Muscle of arm (tissue), 12 donors: ENCODE measurements around the gene S100A4. TPM values are rescaled to one million over a fixed set of nuclear protein-coding genes. Genes with fewer than 3 reads are reported as not detected.

Source experiments
- DNase-seq: peaks from one replicate; pipeline ENCODE4 v3.0.0-alpha.2; 2013
- polyA plus RNA-seq, 12 donors: library from polyadenylated mRNA; unstranded; fragments of 120-200 nt; gene quantifications; one replicate each; pipeline ENCODE4 v1.2.1, GENCODE V29; 2013; ENCODE audit not compliant: insufficient read length in 12 of 12

S100A4 gene
- polyA plus RNA-seq, 12 donors: 113 to 274 (median 192) TPM; not detected in 1

- no peak for DNase-seq
These were observed 31.9 kb downstream of the S100A4 start for GRCh38 chr1:153513666-153514065.

DNA sequence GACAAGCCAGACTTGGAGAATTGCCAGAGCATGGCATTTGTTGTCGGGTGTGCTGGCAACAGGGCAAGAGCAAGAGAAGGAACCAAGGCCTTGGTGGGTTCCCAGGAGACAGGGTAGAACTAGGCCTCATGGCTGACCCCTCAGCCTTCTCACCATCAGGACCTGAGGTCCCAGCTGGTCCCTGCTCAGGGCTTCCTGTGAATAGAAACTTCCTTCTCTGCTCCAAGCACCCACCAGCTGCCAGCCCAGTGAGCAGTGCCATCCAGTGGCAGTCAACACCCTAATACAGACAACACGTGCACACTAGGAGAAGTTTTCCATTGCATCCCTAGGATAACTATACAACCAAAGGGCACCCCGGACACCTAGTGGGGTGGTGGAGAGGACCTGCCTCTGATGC is 32.6 kb downstream of the S100A4 start:
- DNase-seq: no peak

DNA sequence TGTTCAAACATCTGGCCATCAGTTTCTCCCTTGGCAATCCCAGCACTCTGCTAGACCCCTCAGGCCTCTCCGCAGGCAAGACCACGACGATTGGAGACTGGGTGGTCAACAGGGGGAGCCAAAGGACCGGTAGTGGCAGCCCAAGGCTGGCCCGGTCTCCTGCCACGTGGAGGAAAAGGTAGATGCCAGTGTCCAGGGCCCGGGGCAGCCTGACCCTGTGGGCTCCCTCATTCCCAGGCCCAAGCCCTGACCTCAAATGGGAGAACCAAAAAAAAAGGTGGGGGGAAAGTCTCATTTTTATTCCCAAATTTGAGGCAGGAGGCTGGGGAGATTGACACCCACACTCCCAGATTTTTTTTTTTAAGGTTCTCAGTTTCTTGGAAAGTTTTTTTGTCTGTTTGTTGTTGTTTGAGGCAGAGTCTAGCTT is 34.6 kb downstream of the S100A4 start:
- DNase-seq: peak; percentile 84

GRCh38 chr1:153509729-153510354 is 35.8 kb downstream of the S100A4 start:
- DNase-seq: no peak

GRCh38 chr1:153509036-153509435 is 36.6 kb downstream of the S100A4 start:
- DNase-seq: no peak

DNA sequence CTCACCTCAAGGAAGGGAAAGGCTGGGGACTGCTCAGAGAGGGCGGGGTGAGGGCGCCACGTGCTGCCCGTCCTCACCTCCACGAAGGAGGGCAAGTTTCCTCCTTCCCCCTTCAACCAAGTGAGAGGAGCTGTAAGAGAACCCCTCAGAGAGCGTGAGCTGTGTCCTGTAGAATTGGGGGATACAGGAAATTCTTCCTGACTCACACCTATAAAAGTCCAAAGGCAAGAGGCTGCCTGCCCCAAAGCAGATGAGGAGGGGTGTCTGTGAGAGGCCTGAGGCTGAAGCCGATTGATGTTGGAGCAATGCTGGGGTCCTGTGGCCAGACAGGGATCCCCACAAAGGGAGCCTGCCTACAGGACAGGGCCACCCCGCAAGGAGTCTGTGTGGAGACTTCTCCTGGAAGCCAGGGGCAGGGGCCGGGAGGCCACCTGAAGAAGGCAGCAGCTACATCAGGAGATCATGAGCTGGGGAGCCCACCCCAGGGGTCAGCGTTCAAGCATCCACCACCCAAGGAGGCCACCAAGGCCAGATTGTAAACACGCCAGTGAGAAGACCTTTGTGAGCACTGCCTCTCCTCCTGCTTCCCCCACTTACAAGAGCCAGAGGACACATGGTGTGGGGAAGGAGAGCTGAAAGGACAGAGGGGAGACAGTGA is 37.6 kb downstream of the S100A4 start:
- no peak for DNase-seq

DNA sequence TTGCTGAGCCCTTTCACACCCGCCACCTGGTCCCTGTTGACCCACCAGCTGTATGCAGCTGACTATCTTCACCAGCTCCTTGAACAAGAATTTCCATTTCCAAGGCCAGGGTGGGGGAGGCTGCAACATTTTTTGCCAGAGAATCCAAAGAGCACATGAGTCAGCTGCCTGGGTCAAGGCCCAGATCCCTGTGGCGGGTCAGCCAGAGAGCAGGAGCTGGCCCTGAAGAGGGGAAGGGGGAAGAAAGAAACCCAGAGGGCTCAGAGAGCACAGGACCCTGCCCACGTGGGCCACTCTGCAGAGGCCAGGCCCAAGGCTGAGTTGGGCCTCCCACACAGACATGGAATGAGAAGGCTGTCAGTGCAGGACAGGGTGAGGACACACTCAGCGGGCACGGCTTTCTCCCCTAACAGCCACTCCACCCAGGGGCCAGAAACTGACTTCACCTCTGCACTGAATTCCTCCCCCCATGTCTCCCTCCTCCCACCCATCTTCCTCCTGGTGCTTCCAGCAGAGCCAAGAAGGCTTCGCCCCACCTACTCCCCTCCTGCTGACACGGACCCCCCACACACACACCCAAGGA is 38.7 kb downstream of the S100A4 start:
- DNase-seq: peak; percentile 93

- DNase-seq: no peak
These were observed 39.2 kb downstream of the S100A4 start for GRCh38 chr1:153506386-153506785.

- no peak for DNase-seq
These were observed 40.0 kb downstream of the S100A4 start for GRCh38 chr1:153505576-153505975.

GRCh38 chr1:153503766-153504165 is 41.8 kb downstream of the S100A4 start:
- no peak for DNase-seq

DNA sequence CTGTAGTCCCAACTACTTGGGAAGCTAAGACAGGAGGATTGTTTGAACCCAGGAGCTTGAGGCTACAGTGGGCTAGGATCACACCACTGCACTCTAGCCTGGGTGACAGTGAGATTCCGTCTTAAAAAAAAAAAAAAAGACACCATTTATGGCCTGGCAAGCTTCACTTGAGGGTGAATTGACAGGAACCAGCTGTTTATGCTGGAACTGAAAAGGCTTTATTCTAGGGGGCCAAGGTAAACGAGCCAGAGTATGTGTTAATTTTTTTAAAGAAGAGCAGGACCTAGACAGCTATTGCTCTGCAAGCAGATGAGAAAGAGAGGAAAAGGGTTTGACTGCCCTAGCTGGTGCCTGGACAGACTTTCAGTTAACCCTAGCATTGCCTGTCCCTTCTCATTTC is 46.9 kb downstream of the S100A4 start:
- no peak for DNase-seq

DNA sequence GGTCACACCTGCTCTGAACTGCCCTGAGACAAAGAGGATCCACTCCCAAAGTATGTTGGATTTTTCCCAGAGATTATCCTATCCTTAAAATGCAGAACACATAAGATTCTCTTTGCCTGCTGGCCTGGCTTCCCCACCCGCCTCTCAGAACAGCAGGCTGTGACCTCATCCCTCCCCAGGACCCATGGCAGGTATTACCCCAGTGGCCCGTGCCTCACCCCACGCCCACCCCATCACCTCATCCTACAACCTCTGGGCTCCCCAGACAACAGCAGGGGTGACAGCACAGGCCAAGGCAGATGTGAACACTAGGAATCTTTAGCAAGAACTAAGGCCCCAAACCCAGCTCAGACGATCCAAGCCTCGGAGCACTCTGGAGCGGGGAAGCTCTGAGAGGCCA is 50.1 kb downstream of the S100A4 start:
- no peak for DNase-seq

DNA sequence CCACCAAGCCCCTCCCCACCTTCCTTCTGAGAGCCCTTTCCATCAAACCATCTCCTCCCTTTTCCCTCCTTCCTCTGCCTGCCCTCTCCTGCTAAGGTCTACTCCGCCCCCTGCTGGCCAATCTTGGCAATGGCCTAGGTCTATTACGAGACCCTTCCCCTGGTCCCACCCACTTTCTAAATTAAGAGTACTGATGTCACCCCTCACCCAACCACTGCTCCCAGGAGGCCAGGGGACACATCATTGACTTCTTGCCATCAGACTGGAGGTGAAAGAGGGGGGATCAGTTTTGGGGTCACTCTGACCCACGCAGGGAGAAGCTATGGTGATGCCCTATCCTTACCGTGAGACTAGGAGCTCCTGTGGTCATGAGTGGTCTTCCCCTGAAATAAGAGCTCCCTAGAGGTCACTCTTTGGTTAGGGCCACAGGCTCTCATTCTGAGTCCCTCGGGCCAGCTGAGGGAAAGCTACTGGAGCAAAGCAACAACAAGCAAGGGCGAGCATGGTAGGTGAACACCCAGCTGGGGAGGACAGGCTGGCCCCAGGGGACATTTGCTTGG is 50.5 kb downstream of the S100A4 start:
- peak; percentile 73 for DNase-seq

Other genes with a start within 250 kb of the S100A4 start
- 1 to 10 TPM in 1 of 12 donors, under 1 TPM in 2, not detected in 9; 0.90 to 2.2 (median 0.94) TPM for gene PGLYRP3, start 232.9 kb downstream of the S100A4 start, polyA plus RNA-seq
- gene PGLYRP4, start 197.0 kb downstream of the S100A4 start, polyA plus RNA-seq: 1 to 10 TPM in 3 of 12 donors, not detected in 9; 1.9 to 5.6 (median 1.9) TPM
- gene S100A9, start 188.0 kb downstream of the S100A4 start, polyA plus RNA-seq: 100 to 1,000 TPM in 1 of 12 donors, 10 to 100 TPM in 10, not detected in 1; 10.3 to 200 (median 21.0) TPM
- gene S100A12, start 170.2 kb downstream of the S100A4 start, polyA plus RNA-seq: 10 to 100 TPM in 1 of 12 donors, 1 to 10 TPM in 5, under 1 TPM in 4, not detected in 2; 0.53 to 14.5 (median 1.2) TPM
- gene S100A8, start 154.7 kb downstream of the S100A4 start, polyA plus RNA-seq: 10 to 100 TPM in 6 of 12 donors, 1 to 10 TPM in 4, not detected in 2; 6.5 to 52.7 (median 11.1) TPM
- gene S100A7A, start 129.3 kb downstream of the S100A4 start, polyA plus RNA-seq: not detected
- not detected for gene S100A7, start 85.2 kb downstream of the S100A4 start, polyA plus RNA-seq
- 100 to 1,000 TPM in 11 of 12 donors, not detected in 1; 152 to 697 (median 212) TPM for gene S100A6, start 9.8 kb downstream of the S100A4 start, polyA plus RNA-seq
- gene S100A5, start 4.9 kb downstream of the S100A4 start, polyA plus RNA-seq: under 1 TPM in 4 of 12 donors, not detected in 8; 0.22 to 0.45 (median 0.37) TPM
- 1 to 10 TPM in 5 of 12 donors, under 1 TPM in 5, not detected in 2; 0.35 to 3.5 (median 1.00) TPM for gene S100A3, start 3.5 kb upstream of the S100A4 start, polyA plus RNA-seq
- gene S100A2, start 20.0 kb upstream of the S100A4 start, polyA plus RNA-seq: 10 to 100 TPM in 2 of 12 donors, 1 to 10 TPM in 7, under 1 TPM in 1, not detected in 2; 0.89 to 14.0 (median 1.8) TPM
- gene S100A16, start 67.3 kb upstream of the S100A4 start, polyA plus RNA-seq: 100 to 1,000 TPM in 1 of 12 donors, 10 to 100 TPM in 10, not detected in 1; 44.8 to 115 (median 49.2) TPM
- 100 to 1,000 TPM in 1 of 12 donors, 10 to 100 TPM in 3, 1 to 10 TPM in 1, under 1 TPM in 5, not detected in 2; 0.29 to 118 (median 0.99) TPM for gene S100A14, start 70.5 kb upstream of the S100A4 start, polyA plus RNA-seq
- 100 to 1,000 TPM in 1 of 12 donors, 10 to 100 TPM in 10, not detected in 1; 50.0 to 138 (median 67.6) TPM for gene S100A13, start 81.7 kb upstream of the S100A4 start, polyA plus RNA-seq
- gene S100A1, start 82.6 kb upstream of the S100A4 start, polyA plus RNA-seq: 10 to 100 TPM in 4 of 12 donors, 1 to 10 TPM in 6, not detected in 2; 2.9 to 20.1 (median 7.0) TPM
- gene CHTOP, start 88.3 kb upstream of the S100A4 start, polyA plus RNA-seq: 100 to 1,000 TPM in 3 of 12 donors, 10 to 100 TPM in 8, not detected in 1; 80.0 to 120 (median 87.3) TPM
- gene SNAPIN, start 112.9 kb upstream of the S100A4 start, polyA plus RNA-seq: 10 to 100 TPM in 11 of 12 donors, not detected in 1; 31.5 to 54.8 (median 50.2) TPM
- 100 to 1,000 TPM in 11 of 12 donors, not detected in 1; 131 to 211 (median 169) TPM for gene ILF2, start 125.2 kb upstream of the S100A4 start, polyA plus RNA-seq
- 10 to 100 TPM in 11 of 12 donors, not detected in 1; 12.0 to 16.5 (median 13.0) TPM for gene NPR1, start 132.9 kb upstream of the S100A4 start, polyA plus RNA-seq
- 100 to 1,000 TPM in 1 of 12 donors, 10 to 100 TPM in 11; 34.5 to 239 (median 37.6) TPM for gene INTS3, start 182.2 kb upstream of the S100A4 start, polyA plus RNA-seq
- 10 to 100 TPM in 11 of 12 donors, not detected in 1; 17.8 to 56.9 (median 19.3) TPM for gene SLC27A3, start 229.6 kb upstream of the S100A4 start, polyA plus RNA-seq